Kidney (tissue), 14 donors: ENCODE data around the gene SDF2. TPM values are rescaled to one million over a fixed set of nuclear protein-coding genes. Genes with fewer than 3 reads are reported as not detected.

Experiments used
- DNase-seq, 5 donors: peaks; one replicate each; pipeline ENCODE4 v3.0.0-alpha.2; 2013 to 2020
- FAIRE-seq: peaks from 2 replicates; lab custom pipeline; 2012; peaks lifted over from hg19 to GRCh38; lab: Jason Lieb, UNC
- H3K27ac ChIP-seq, 2 donors: one replicate each; pipeline ENCODE4 v1.7.0; 2013; ENCODE audit warnings: low read depth in 2 of 2, low read length in 2 of 2, inconsistent platforms in 1 of 2
- H3K27me3 ChIP-seq: one replicate; pipeline ENCODE4 v1.7.1; 2013; ENCODE audit warnings: low read length, inconsistent platforms; ENCODE audit not compliant: control insufficient read depth, insufficient read depth
- H3K36me3 ChIP-seq, 3 donors: one replicate each; pipeline versions ENCODE4 v1.7.0 to v1.7.1; 2013; ENCODE audit warnings: low read length in 3 of 3, control low read depth in 1 of 3, inconsistent platforms in 1 of 3; ENCODE audit not compliant: insufficient read depth in 3 of 3, control insufficient read depth in 2 of 3
- H3K4me1 ChIP-seq, 3 donors: one replicate each; pipeline versions ENCODE4 v1.7.0 to v1.7.1; 2013; ENCODE audit warnings: low read length in 3 of 3, inconsistent platforms in 1 of 3, low read depth in 1 of 3; ENCODE audit not compliant: control insufficient read depth in 2 of 3, insufficient read depth in 2 of 3
- H3K4me3 ChIP-seq, 3 donors: one replicate each; pipeline versions ENCODE4 v1.7.0 to v1.8.1; 2013; ENCODE audit warnings: low read length in 3 of 3, control low read depth in 1 of 3, inconsistent platforms in 1 of 3
- H3K9ac ChIP-seq, 3 donors: one replicate each; pipeline versions ENCODE4 v1.7.0 to v1.7.1; 2013; ENCODE audit warnings: low read length in 3 of 3, control low read depth in 1 of 3, inconsistent platforms in 1 of 3
- H3K9me3 ChIP-seq, 3 donors: one replicate each; pipeline versions ENCODE4 v1.7.0 to v1.7.1; 2013; ENCODE audit warnings: low read length in 3 of 3, control low read depth in 1 of 3, inconsistent platforms in 1 of 3; ENCODE audit not compliant: control insufficient read depth in 2 of 3, insufficient read depth in 1 of 3
- CTCF ChIP-seq: IDR thresholded peaks from 3 replicates; pipeline ENCODE4 v1.5.1; 2012; ENCODE audit warnings: mild to moderate bottlenecking, moderate library complexity, borderline replicate concordance; ENCODE audit not compliant: insufficient read depth; ENCODE audit errors: extremely low read depth
- intact Hi-C: fragments of 100-400 bp; cut with DNase I; formaldehyde crosslinking; loops from one replicate; pipeline ENCODE4 v1.11.1; 2022
- polyA plus RNA-seq: library from polyadenylated mRNA; stranded (reverse); fragments of 350-450 nt; fragmentation: Illumina TruSeq; extraction: RNeasy Lipid Tissue Mini Kit (QIAGEN cat#74804); gene quantifications from one replicate; pipeline ENCODE4 v1.2.3, GENCODE V29; 2014; ENCODE audit warnings: low read depth, low replicate concordance; ENCODE audit not compliant: insufficient read depth
- total RNA-seq: library from RNA; stranded (reverse); fragmentation: NEBNext Ultra II Directional; extraction: Animal tissue kit (Norgen Biotek cat#: 25700); gene quantifications from one replicate; pipeline ENCODE4 v1.2.1, GENCODE V29; 2021
- donor health status: control.
- donor health status: control.
- donor health status: control.
- donor health status: control.
- donor health status: control.
- donor health status: DM: yes; HTN: yes; CAD: no.
- donor health status: Normal renal cell carcinoma (clear cell type).

Gene SDF2
- total and polyA plus RNA-seq, 2 donors from 2014 or later, result 54.3 to 101 TPM

DNA sequence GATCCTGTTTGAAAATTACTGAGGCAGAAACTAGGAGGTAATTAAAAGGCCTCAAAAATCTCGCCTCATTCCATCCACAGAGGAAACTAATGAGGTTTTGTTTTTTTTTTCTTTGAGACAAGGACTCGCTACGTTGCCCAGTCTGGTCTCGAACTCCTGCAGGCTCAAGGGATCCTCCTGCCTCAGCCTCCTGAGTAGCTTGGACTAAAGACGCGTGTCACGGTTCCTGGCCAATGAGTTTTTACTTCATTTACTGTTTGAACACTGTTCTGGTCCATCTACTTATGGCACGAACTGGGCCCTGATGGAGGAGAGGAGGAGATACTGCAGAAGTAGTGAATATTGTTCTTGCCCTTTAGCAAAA, 16.1 kb downstream of the SDF2 start:
- no peak for TF ChIP-seq CTCF
- Histone ChIP-seq H3K4me1 (peaks cover 0 to 26% (median 25%) of the 10 kb centered on the region in 3 donors), H3K9ac (peak overlapping the region; percentile 69 to 96 (median 90)), H3K9me3 (no peaks in the 10 kb centered on the region), H3K4me3 (peak overlapping the region; percentile 70 to 93 (median 78)), H3K36me3 (peaks cover 14 to 32% (median 31%) of the 10 kb centered on the region in 3 donors), H3K27ac (peak overlapping the region; percentile 94 to 96), H3K27me3 (no peaks in the 10 kb centered on the region)
- intact Hi-C loops, result no loop called here
- FAIRE-seq (no peak), DNase-seq (no peak)

- H3K4me1 ChIP-seq, result peaks cover 0 to 26% (median 25%) of the 10 kb centered on the region in 3 donors
- intact Hi-C loops, result no loop called here
- peaks cover 16 to 35% (median 34%) of the 10 kb centered on the region in 3 donors for H3K36me3 ChIP-seq
- H3K27me3 ChIP-seq, result no peaks in the 10 kb centered on the region
- peak; percentile 22 for TF ChIP-seq CTCF
- H3K9ac ChIP-seq, result peak within 1 kb of the TSS; percentile 69 to 96 (median 90)
- no peaks in the 10 kb centered on the region for H3K9me3 ChIP-seq
- peak within 1 kb of the TSS; percentile 70 to 93 (median 79) for H3K4me3 ChIP-seq
- peak within 1 kb of the TSS; percentile 94 to 96 for H3K27ac ChIP-seq
- peak; percentile 96 to 99 (median 97) for DNase-seq
- FAIRE-seq, result no peak
These were observed 16.7 kb downstream of the SDF2 start, which contains the start of gene BLTP2 for GRCh38 chr17:28644787-28645575. TSS of gene BLTP2 (minus strand) at chr17:28645158. CDS start at chr17:28645056, 102 bp downstream.

DNA sequence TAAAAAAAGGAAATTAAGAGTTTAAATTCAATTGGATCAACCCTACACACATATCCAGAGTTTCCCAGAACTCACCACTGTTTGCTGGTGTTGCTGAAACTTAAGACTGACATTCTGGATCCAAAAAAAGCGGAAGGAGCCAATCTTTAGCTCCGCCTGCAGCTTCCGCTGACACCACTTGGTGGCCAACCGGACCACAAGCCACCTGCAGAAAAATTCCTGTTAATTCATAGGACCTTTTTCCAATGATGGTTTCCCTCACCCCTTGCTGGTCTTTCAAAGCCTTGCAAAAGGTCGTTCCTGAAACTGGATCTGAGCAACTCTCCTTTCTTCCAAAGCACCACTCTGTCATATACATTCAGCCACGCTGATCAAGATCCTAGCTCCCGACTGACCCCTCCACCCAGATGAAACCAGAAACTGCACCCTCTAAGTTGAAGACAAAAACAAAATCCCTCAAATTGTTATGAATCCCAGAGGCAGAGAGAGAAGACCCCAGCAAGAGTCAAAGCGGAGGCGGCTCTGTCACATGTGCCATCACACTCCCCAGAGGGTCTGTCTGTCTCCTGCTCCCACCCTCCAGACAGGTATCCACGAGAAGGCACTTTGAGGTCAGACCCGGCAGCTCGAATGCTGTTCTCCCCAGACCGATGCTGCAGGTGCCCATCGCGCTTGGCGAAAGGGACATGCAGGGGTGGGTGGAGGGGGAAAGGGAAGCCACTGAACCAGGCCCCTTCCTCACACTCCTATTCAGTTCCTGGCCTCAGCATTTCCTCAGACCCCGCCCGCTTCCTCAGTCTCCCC, 17.5 kb downstream of the SDF2 start:
- peak overlapping the region; percentile 24 to 87 (median 57) for H3K9ac ChIP-seq
- peaks cover 16 to 41% (median 36%) of the 10 kb centered on the region in 3 donors for H3K36me3 ChIP-seq
- no peaks in the 10 kb centered on the region for H3K9me3 ChIP-seq
- FAIRE-seq (no peak), DNase-seq (peak in 3 of 5 donors; percentile 41 to 67 (median 58))
- peaks cover 0 to 26% (median 25%) of the 10 kb centered on the region in 3 donors for H3K4me1 ChIP-seq
- H3K4me3 ChIP-seq, result peak overlapping the region; percentile 62 to 93 (median 79)
- H3K27me3 ChIP-seq, result no peaks in the 10 kb centered on the region
- H3K27ac ChIP-seq, result peak overlapping the region; percentile 79 to 81
- intact Hi-C loops, result no loop called here
- TF ChIP-seq CTCF, result peak; percentile 54
